Stimulated activated CD4-positive, alpha-beta T cell treated with anti-CD3 and anti-CD28 coated beads, Interleukin-12 subunit alpha, Interleukin-12 subunit beta, amount 100 ng/mL, for 24 hours (primary cell): Measurements from ENCODE around the gene CBLL1.

Experiments
- DNase-seq, 2 experiments: peaks; one replicate each; pipeline ENCODE4 v3.0.0-alpha.2; 2020; ENCODE audit warnings: low read depth in 2 of 2

CBLL1 gene, protein sequence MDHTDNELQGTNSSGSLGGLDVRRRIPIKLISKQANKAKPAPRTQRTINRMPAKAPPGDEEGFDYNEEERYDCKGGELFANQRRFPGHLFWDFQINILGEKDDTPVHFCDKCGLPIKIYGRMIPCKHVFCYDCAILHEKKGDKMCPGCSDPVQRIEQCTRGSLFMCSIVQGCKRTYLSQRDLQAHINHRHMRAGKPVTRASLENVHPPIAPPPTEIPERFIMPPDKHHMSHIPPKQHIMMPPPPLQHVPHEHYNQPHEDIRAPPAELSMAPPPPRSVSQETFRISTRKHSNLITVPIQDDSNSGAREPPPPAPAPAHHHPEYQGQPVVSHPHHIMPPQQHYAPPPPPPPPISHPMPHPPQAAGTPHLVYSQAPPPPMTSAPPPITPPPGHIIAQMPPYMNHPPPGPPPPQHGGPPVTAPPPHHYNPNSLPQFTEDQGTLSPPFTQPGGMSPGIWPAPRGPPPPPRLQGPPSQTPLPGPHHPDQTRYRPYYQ

GRCh38 chr7:107743567-107744344, at the start of gene CBLL1:
CBLL1 (plus strand) TSS chr7:107744142; CDS start chr7:107744164, 22 bp downstream.
- DNase-seq = peak; percentile 96 to 97

- no peak for DNase-seq
These were observed 49.6 kb upstream of the CBLL1 start for GRCh38 chr7:107694386-107694785.

- DNase-seq = no peak
These were observed 47.5 kb upstream of the CBLL1 start for GRCh38 chr7:107696330-107696946.

GRCh38 chr7:107697321-107698049, 46.5 kb upstream of the CBLL1 start:
- no peak for DNase-seq

DNA sequence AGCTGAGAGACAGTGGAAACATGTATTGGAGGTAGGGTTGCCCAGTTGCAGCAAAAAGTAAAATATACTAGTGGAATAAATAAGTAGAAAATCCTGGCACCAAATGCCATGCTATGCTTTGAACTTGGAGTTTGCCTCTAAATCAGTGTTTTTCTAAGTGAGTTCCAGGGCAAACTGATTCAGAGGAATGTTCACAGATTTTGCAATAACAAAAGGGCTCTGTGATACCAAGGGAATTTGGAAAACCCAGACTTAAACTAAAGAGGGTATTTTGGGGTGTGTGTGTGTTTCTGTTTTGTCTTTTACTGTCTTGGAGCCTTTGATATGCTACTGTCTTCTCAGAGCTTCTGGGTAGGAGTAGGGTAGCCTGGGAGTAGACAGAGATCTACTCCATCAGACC, 43.4 kb upstream of the CBLL1 start:
- DNase-seq = no peak

DNA sequence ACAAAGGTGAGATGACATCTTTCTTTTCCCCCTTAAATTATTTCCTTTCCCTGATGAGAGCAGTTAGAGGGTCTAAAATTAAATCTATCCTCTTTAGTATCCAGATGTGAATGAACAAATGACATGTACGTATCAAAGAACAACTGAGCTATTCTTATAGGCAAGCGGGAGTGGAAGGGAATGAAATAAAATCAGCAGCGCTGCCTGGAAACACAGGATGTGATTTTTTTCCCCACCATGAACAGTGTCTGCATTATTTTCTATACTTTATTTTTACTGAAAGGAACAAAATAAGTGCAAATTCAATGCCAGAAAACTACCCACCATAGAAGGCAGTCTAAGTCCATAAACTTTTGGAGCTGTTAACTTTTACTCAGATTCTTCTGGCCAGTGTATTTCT, 42.8 kb upstream of the CBLL1 start:
- no peak for DNase-seq

GRCh38 chr7:107703219-107703618, 40.7 kb upstream of the CBLL1 start:
- DNase-seq = no peak

DNA sequence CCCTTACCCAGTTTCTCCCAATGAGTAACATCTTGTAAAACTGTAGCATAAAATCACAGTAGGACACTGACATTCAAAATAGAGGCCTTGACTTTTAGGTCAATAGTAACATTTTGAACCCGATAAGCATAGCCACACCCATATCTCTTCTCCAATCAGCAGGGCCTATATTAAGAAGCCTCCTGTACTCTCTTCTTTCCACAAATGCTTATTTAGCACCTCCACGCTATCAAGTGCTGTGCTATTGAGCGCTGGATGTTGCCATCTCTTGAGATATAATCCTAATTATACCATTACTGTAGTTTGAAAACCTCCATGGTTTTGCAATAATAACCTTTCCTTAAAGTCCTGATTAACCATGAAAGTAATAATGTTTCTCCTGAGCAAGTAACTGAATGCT, 40.1 kb upstream of the CBLL1 start:
- DNase-seq = no peak

- no peak for DNase-seq
These were observed 35.0 kb upstream of the CBLL1 start for GRCh38 chr7:107708956-107709355.

- DNase-seq = no peak
These were observed 32.6 kb upstream of the CBLL1 start for GRCh38 chr7:107711301-107711700.

DNA sequence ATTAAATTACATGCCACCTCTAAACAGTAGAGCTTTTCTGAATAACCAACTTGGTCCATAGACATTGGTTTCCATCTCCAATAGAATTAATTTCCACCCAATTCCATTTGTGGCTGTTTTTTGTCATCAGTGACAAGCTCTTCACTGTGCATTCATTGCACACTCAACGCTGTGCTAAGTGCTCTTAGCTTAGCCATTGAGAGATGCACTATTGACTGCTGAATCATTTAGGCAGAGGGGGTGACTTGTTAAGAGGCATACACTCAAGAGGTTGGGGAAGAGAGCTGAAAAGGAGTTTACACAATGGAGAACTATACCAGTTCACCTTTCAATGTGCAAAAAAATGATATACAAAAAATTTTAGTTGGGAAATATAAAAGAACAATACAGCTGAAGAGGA, 31.9 kb upstream of the CBLL1 start:
- DNase-seq = no peak

GRCh38 chr7:107712896-107713295, 31.0 kb upstream of the CBLL1 start:
- DNase-seq = no peak

DNA sequence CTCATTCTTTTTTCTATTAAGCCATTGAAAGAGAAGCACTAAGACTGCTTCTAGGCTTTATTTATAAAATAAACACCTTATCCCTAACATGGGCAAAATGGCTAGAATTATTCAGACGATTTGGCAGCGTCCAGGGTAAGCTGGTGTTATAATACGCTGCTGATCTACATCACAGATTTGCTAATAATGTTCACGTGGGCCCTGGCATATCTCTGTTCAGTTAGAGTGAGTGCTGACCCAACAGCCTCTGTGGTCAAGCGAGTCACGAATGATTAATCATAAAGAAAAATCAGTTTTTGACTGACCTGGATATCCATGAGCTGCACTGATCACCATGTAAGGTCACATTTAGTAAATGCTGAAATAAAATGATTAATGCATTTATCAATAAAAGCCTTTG, 28.4 kb upstream of the CBLL1 start:
- DNase-seq = no peak

GRCh38 chr7:107718456-107719193, 25.3 kb upstream of the CBLL1 start:
- no peak for DNase-seq

DNA sequence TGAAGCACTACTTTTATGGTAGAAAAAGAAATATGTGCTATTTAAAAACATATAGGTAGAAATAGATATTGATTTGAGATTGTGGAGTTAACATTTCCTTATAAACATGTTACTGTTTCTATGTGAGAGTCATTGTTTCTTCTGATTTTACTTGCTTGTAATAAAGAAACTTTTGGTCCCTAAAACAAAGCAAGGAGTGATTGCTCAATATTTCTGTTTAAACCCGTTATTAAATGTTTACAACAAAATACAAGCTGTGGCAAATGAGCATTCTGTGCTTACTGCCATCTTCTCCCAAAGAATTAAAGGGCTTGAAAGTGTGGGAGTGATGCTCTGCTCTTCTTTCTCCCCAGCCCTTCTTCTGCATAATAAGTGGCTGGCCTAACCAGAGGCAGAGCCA, 22.7 kb upstream of the CBLL1 start:
- DNase-seq = no peak

DNA sequence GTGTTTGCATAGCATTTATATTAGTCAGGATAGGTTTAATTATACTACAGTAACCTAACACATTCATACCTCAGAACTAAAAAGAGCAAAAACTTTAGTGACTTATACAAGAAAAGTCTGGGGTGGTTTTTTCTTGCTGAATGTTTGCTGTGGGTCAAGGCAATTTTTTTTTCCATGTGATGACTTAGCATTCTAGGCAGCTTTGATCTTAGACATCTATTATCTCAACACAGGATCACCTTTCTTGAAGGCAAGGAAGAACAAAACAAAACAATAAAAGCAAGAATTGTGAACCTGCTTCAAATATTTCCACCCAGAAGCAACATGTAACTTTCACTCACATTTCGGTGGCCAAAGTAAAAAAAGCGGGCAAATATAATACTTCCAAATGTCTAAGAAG, 20.7 kb upstream of the CBLL1 start:
- no peak for DNase-seq

- DNase-seq = peak; percentile 12 to 17
These were observed 18.7 kb upstream of the CBLL1 start for GRCh38 chr7:107725138-107725740.

GRCh38 chr7:107726356-107727130, 17.4 kb upstream of the CBLL1 start:
- DNase-seq = no peak

DNA sequence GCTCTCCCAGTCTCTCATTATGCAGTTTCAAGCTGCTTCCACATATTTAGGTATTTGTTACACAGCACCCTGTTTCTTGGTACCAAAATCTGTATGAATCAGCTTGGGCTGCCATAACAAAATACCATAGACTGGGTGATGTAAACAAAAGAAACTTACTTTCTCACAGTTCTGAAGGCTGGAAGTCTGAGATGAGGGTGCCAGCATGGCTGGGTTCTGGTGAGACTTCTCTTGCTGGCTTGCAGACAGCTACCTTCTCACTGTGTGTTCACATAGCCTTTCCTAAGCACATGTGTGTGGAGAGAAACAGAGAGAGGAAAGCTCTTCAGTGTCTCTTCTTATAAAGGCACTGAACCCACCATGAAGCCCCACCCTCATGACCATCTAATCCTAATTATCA, 15.7 kb upstream of the CBLL1 start:
- DNase-seq = no peak
